CD4-positive, alpha-beta T cell treated with Interferon alpha-2 for 1 hour (primary cell): ENCODE data around the gene ALPK3.
"Not testable (repeated sequence)": the region's sequence is repeated elsewhere in the genome, so short reads cannot be mapped to it uniquely, and the experiment has no call there.

ENCODE experiments used
- DNase-seq, 2 donors: peaks; one replicate each; pipeline ENCODE4 v3.0.0-alpha.2; 2020 to 2022

Gene ALPK3

GRCh38 chr15:84856731-84857417 lies 39.7 kb downstream of the ALPK3 start:
- no peak for DNase-seq

GRCh38 chr15:84857418-84858004 lies 40.4 kb downstream of the ALPK3 start:
- DNase-seq: no peak

DNA sequence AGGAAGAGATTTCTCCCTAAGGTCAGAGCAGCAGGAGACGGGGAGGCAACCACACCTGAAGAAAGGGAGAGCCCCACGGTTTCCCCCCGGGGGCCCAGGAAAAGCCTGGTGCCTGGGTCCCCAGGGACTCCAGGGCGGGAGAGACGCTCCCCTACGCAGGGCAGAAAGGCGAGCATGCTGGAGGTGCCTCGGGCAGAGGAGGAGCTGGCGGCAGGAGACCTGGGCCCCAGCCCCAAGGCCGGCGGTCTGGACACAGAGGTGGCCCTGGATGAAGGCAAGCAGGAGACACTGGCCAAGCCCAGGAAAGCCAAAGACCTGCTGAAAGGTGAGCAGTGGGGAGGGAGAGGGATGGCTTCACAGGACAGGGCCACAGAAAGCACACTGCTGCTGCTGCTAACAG lies 41.1 kb downstream of the ALPK3 start:
- no peak for DNase-seq

GRCh38 chr15:84859144-84859543 lies 42.0 kb downstream of the ALPK3 start:
- DNase-seq: no peak

DNA sequence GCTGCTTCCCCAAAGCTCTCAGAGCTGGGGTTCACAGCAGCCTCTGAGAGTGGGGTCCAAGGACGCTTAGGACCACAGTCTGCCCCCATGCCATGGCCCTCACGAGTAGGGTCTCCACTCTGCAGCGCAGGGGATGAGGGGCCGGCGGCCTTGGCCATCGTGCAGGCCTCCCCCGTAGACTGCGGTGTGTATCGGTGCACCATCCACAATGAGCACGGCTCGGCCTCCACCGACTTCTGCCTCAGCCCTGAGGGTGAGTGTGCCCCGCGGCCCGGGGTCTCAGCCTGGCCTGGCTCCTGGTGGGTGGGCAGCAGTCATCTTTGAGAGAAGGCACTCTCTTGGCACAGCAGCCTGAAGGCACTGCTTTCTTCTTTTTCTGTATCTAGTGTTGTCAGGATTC lies 42.5 kb downstream of the ALPK3 start:
- DNase-seq: no peak

GRCh38 chr15:84861781-84862180 lies 44.6 kb downstream of the ALPK3 start:
- no peak for DNase-seq

DNA sequence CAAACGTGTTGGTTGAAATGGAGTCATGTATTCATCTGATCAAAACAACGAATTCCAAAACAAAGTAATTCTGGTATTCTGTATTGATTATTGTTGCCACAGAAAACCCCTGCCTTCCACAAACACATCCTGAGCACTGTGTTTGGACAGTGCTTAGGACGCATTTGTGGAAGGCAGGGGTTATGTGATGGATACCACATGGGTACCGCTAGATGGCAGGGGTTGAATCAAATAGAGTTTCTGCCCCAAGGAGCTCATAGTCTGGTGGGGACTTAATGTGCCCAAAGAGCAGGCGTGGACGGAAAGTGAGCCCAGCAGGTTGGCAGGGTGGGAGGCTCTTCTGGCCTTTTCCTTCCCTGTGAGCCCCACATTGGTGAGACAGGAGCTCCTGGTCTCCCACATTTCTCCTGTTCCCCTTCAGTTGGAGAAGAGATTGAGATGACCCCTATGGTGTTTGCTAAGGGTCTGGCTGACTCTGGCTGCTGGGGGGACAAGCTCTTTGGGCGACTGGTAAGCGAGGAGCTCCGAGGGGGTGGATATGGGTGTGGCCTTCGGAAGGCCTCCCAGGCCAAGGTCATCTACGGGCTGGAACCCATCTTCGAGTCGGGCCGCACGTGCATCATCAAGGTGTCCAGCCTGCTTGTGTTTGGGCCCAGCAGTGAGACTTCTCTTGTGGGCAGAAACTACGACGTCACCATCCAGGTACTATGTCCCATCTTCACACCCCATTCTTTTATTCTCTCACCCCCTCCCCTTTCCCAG lies 45.2 kb downstream of the ALPK3 start:
- DNase-seq: no peak

- DNase-seq: no peak
Measured at GRCh38 chr15:84863565-84864443, 46.6 kb downstream of the ALPK3 start.

DNA sequence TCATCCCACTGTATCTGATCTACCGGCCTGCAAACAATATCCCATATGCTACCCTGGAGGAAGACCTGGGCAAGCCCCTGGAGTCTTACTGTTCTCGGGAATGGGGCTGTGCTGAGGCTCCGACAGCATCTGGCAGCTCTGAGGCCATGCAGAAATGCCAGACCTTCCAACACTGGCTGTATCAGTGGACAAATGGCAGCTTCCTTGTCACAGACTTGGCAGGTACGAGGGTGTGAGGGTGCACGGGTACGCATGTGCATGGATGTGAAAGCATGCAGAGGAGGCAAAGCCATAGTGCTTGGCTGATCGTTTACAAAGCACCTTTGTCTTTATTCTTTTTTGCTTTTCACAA lies 47.3 kb downstream of the ALPK3 start:
- no peak for DNase-seq

DNA sequence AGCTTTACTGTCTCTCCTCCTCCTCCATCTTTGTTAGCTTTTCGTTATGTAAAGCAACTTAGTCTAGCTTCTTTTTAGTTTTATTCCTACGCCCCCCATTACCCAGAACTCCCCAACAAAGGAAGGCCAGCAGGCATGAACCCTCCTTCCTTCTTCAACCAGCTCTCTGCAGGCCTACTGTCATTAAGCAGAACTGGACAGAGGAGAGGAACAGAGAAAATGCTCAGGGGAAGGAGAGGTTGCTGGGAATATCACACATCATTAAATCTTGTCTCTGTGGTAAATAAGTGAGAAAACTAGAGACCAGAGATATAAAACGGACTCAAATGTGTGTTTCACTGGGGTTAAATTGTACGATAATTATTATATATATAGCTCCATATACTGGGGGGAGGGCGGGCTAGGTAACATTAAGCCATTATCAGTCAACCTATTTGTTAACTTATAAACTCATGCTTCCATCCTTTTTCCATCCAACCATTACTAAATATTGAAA lies 48.0 kb downstream of the ALPK3 start:
- DNase-seq: no peak

DNA sequence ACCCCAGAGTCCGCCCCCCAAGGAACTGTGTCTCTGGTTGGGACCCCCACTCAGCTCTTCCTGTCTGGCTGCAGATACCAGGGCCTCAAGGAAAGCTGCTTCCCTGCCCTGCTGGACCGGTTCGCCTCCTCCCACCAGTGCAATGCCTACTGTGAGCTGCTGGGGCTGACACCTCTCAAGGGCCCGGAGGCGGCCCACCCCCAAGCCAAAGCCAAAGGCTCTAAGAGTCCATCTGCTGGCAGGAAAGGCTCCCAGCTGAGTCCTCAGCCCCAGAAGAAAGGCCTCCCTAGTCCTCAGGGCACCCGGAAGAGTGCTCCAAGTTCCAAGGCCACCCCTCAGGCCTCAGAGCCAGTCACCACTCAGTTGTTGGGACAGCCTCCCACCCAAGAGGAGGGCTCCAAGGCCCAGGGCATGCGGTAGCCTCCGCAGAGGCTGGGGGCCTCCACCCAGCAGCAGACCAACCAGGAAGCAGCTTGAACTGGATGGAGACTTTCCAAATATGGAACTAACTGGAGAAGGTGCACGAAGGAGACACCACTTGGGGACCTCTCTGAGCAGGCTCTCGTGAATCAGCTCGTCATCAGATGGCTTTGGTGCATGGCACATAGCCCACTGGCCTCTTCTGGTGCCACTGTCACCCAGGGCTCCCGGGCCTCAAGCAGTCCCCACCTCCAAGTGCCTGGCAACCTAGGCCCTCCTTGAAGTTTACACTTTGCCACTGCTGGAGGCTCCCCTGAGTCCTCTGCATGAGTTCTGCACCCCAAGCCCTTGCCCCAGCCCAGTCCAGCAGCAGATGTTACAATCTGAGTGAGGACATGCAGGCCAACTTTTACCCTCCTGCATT lies 51.1 kb downstream of the ALPK3 start:
- no peak for DNase-seq

- no peak for DNase-seq
Measured at GRCh38 chr15:84869510-84869909, 52.4 kb downstream of the ALPK3 start.

GRCh38 chr15:84871428-84871985 lies 54.4 kb downstream of the ALPK3 start:
- DNase-seq: no peak

- DNase-seq: no peak
Measured at GRCh38 chr15:84872009-84872910, 55.1 kb downstream of the ALPK3 start.

- DNase-seq: no peak
Measured at GRCh38 chr15:84873997-84874396, 56.8 kb downstream of the ALPK3 start.

DNA sequence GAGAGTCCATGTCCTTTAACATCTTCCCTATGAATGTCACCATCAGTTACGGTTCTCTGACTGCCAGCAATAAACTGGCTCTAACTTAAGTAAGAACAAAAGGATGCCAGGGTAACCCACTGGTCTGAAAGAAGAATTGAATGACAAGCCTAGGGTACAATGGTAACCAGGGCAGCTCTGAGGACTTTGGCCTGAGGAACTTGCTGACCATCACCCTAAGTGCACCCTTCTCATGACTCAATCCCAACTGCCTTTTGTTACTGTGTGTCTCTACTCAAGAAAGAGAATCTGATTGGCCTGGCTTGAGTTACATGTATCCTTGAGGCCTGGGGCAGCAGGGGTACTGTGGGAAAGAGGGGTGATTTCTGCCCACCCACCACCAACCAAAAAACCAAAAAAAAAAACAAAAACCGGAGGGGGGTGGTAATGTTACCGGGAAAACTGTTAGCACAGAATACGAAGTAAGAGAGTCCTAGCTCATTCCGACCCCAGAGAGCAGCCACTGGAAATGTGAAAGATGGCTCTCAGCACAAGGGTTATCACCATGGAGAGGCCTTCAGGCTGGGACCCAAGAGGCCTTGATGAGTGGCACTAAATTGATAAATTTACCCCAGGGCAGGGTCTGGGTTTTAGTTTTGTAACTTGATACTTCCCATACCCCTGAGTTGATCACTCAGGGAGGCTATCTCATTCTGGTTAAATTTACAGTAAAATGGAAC lies 58.0 kb downstream of the ALPK3 start:
- no peak for DNase-seq

DNA sequence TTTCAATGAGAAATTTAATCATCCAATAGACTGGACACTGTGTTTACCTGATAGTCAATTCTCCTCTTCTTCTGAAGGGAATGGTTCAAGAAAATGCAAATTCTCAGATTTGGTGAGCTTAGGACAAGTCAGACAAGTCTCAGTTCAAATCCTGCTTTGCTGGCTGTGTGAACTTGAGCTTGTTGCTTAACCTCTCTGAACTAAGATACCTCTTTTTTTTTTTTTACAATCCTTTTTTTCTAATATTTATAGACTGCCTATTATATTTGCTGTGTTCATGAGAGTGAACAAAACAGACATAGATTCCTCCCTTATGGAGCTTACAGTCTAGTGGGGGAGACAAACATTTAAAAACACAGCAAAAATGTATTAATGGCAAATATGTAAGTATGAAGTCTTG lies 59.1 kb downstream of the ALPK3 start:
- no peak for DNase-seq

DNA sequence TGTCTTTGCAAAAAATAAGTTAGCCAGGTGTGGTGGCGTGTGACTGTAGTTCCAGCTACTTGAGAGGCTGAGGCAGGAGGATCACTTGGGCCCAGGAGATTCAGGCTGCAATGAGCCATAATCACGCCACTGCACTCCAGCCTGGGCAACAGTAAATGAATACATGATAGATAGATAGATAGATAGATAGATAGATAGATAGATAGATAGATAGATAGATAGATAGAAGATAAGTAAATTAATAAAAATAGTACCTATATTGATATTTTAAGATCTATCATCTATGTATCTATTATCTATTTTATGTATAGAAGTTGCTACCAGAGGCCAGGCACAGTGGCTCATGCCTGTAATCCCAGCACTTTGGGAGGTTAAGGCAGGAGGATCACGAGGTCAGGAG lies 60.5 kb downstream of the ALPK3 start:
- not testable (repeated sequence) for DNase-seq

DNA sequence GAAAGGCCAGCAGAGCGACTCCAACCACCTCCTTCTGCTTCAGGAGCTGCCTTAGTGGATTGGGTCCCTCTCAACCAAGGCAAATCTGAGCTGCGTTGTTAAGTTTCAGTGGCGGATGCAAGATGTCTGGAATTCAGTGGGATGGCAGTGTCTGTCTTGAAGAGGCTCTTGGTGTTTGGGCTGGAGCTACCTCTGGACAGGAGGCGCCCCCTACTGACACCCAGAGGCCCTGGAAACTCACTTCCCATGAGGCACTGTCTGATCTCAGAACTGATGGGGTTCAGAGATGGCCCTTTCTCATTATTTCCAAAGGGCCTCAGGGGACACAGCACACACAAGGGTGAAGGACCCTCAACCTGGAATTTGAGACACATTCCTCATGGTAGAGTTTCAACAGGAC lies 61.3 kb downstream of the ALPK3 start:
- DNase-seq: peak; percentile 58 to 65
